ENCODE data around the gene PPP2R3A. TPM values are rescaled to one million over a fixed set of nuclear protein-coding genes. Genes with fewer than 3 reads are reported as not detected.

The PPP2R3A gene
- total and polyA plus RNA-seq, 2 of the 13 experiments (the other 11 are each of a cell fraction or from before 2014, with no cell fraction given): 0.07 to 0.12 TPM

- H4K20me1 ChIP-seq (ENCODE audit: insufficient read depth, low read length): no peaks in the 10 kb centered on the region
- CTCF ChIA-PET (ENCODE audit: low intra/inter-chr PET ratio, low total read pairs): no interaction called here
- H3K4me3 ChIP-seq (replicated peaks in 1 of 3; ENCODE audit: insufficient read depth in 1 of 3, low read depth in 2 of 3, low read length in 3 of 3): peak overlapping the region; percentile 61 to 74 (median 65)
- intact Hi-C loops (cut with micrococcal nuclease; ENCODE audit: unreplicated experiment): no loop called here
- DNase-seq (ENCODE audit: low spot score) (no peak), FAIRE-seq (no peak), ATAC-seq (peak; percentile 54)
- H3K4me2 ChIP-seq (ENCODE audit: low read depth, low read length): peak overlapping the region; percentile 88
- no peaks in the 10 kb centered on the region for H3K79me2 ChIP-seq (ENCODE audit: insufficient read depth, low read length)
- POLR2A ChIA-PET: no interaction called here
- no peak overlapping the region for H2AFZ ChIP-seq (ENCODE audit: low read length)
- no peaks in the 10 kb centered on the region for H3K36me3 ChIP-seq (replicated peaks in 1 of 2; ENCODE audit: control insufficient read depth in 1 of 2, insufficient read depth in 2 of 2, low read length in 2 of 2)
- in situ Hi-C loops (cut with HindIII; ENCODE audit: extremely low pct_ligation_motif_present, low pct_unique_long_range_greater_than_20kb): no loop called here
- peak overlapping the region; percentile 22; the same call in 1 of the 2 replicates for H3K9ac ChIP-seq (ENCODE audit: insufficient read depth, low read depth, low read length)
- H3K27me3 ChIP-seq (ENCODE audit: control insufficient read depth in 1 of 2, insufficient read depth in 2 of 2, low read length in 2 of 2): peaks cover 0 to 26% of the 10 kb centered on the region in 2 experiments; a peak in 2 of 5 replicates
- WGBS (ENCODE audit: low lambda C conversion rate): 7% methylated on average over 14 of the region's 38 CpGs
- H3K4me1 ChIP-seq (ENCODE audit: insufficient read depth, low read length): peaks cover 10% of the 10 kb centered on the region
- no peaks in the 10 kb centered on the region for H3K9me3 ChIP-seq (ENCODE audit: low read length)
- BruUV-seq (replicated peaks): no TSS peak
- no peak overlapping the region for H3K27ac ChIP-seq (ENCODE audit: extremely low read length, insufficient read depth, low read length)
- TF ChIP-seq ZFP1 (CRISPR knock-in tag; IDR thresholded peaks at IDR 0.05) (no peak), NCOA1 (CRISPR knock-in tag; IDR thresholded peaks at IDR 0.05) (no peak), ZNF263 (CRISPR knock-in tag; IDR thresholded peaks at IDR 0.05) (peak; percentile 90), CHD2 (IDR thresholded peaks at IDR 0.05; ENCODE audit: low read depth, low read length) (no peak), ELK4 (CRISPR knock-in tag; IDR thresholded peaks at IDR 0.05; ENCODE audit: borderline replicate concordance) (no peak), NCOA5 (CRISPR knock-in tag; IDR thresholded peaks at IDR 0.05) (no peak), PHF8 (CRISPR knock-in tag; IDR thresholded peaks at IDR 0.05) (no peak), ZNF234 (CRISPR knock-in tag; conservative IDR thresholded peaks at IDR 0.05) (no peak), ZNF597 (CRISPR knock-in tag; IDR thresholded peaks at IDR 0.05) (no peak), EZH2 (conservative IDR thresholded peaks at IDR 0.05; ENCODE audit: low read depth, low read length) (peak; percentile 49; the same call in 1 of the 2 replicates), ZNF567 (CRISPR knock-in tag; IDR thresholded peaks at IDR 0.05; ENCODE audit: borderline replicate concordance) (no peak), MAFK (conservative IDR thresholded peaks at IDR 0.05 in 1 of 2, IDR thresholded peaks at IDR 0.05 in 1 of 2; ENCODE audit: low read length in 2 of 2) (peak in 1 of 2 experiments; percentile 13; a peak in 1 of 4 replicates), AGO2 (optimal IDR thresholded peaks at IDR 0.05; ENCODE audit: low read depth, low read length) (no peak), TEF (CRISPR knock-in tag; IDR thresholded peaks at IDR 0.05) (no peak), ZNF687 (CRISPR knock-in tag; IDR thresholded peaks at IDR 0.05) (0 out of 2 replicates have a peak, but pooled peaks have one; percentile 4), CBX2 (IDR thresholded peaks at IDR 0.05; ENCODE audit: low read depth, low read length) (peak; percentile 89; the same call in 1 of the 2 replicates), CBX2 (CRISPR knock-in tag; IDR thresholded peaks at IDR 0.05; ENCODE audit: low read depth) (no peak), ZNF577 (CRISPR knock-in tag; IDR thresholded peaks at IDR 0.05; ENCODE audit: borderline replicate concordance, low read depth) (no peak)
Observed at GRCh38 chr3:135966271-135966961, 888 bp downstream of the PPP2R3A start.

All from HepG2 (cell line).